ENCODE results near the gene NINJ2.

The NINJ2 gene

GRCh38 chr12:583251-583869 lies 79.9 kb downstream of the NINJ2 start:
- DNase-seq: peak; percentile 80

GRCh38 chr12:581746-582145 lies 81.5 kb downstream of the NINJ2 start:
- DNase-seq: peak; percentile 51

- DNase-seq: peak; percentile 68
Observed at GRCh38 chr12:581321-581720, 81.9 kb downstream of the NINJ2 start.

- DNase-seq: peak; percentile 39
Observed at GRCh38 chr12:580813-581212, 82.4 kb downstream of the NINJ2 start.

GRCh38 chr12:579420-580110 lies 83.7 kb downstream of the NINJ2 start:
- peak; percentile 25 for DNase-seq

GRCh38 chr12:578748-579419 lies 84.4 kb downstream of the NINJ2 start:
- DNase-seq: peak; percentile 61

GRCh38 chr12:577994-578747 lies 85.1 kb downstream of the NINJ2 start:
- peak; percentile 58 for DNase-seq

GRCh38 chr12:576615-577110 lies 86.6 kb downstream of the NINJ2 start:
- DNase-seq: no peak

- peak; percentile 89 for DNase-seq
Observed at GRCh38 chr12:575948-576614, 87.2 kb downstream of the NINJ2 start.

- DNase-seq: peak; percentile 48
Observed at GRCh38 chr12:575129-575502, 88.1 kb downstream of the NINJ2 start.

GRCh38 chr12:574475-575128 lies 88.6 kb downstream of the NINJ2 start:
- peak; percentile 17 for DNase-seq

GRCh38 chr12:573232-573631 lies 90.0 kb downstream of the NINJ2 start:
- DNase-seq: peak; percentile 27

- DNase-seq: peak; percentile 54
Observed at GRCh38 chr12:572532-572899, 90.7 kb downstream of the NINJ2 start.

- peak; percentile 71 for DNase-seq
Observed at GRCh38 chr12:571795-572531, 91.3 kb downstream of the NINJ2 start.

- peak; percentile 94 for DNase-seq
Observed at GRCh38 chr12:570921-571794, 92.1 kb downstream of the NINJ2 start.

GRCh38 chr12:570435-570920 lies 92.8 kb downstream of the NINJ2 start:
- peak; percentile 99 for DNase-seq

- peak; percentile 91 for DNase-seq
Observed at GRCh38 chr12:569803-570434, 93.3 kb downstream of the NINJ2 start.

GRCh38 chr12:569091-569676 lies 94.1 kb downstream of the NINJ2 start:
- DNase-seq: no peak

GRCh38 chr12:568486-568885 lies 94.8 kb downstream of the NINJ2 start:
- DNase-seq: no peak
